ENCODE measurements around the gene CASZ1.

DNA sequence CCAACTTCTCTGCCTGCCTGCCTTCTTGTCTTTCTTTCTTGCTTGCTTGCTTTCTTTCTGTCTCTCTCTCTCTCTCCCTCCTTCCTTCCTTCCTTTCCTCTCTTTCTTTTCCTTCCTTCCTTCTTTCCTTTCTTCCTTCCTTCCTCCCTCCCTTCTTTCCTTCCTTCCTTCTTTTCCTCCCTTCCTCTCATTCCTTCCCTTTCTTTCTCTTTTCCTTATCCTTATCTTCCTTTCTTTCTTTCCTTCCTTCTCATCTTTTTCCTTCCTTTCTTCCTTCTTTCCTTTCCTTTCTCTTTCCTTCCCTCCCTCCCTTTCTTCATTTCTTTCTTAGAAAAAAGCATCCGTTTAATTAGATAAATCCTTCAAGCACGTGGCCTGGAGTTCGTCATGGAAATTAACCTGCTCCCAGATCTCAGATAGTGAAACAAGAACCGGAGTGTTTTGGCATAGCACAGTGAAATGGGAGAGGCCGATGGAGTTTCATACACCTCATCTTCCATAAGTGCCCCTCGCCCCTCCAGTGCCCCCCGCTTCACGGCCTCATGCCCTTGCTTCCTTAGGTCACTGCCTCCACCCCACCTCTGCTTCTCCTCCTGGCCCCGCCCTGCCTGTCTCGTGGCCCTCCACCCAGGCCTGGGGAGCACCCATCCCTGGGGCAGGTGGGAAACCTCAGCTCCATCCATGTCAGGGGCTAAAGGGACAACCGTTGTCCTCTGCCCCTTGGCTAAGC lies 11.3 kb downstream of the CASZ1 start:
- TF ChIP-seq CTCF (IDR thresholded peaks at IDR 0.05; ENCODE audit: insufficient read depth, low read length, poor library complexity, severe bottlenecking) (no peak), EZH2phosphoT487 (conservative IDR thresholded peaks at IDR 0.05; ENCODE audit: low read length) (no peak)
